GM21723 (cell line): ENCODE measurements around the gene GLA.

Experiments
- ATAC-seq: cut with Tn5 transposase; IDR thresholded peaks from one replicate; pipeline ENCODE4 v1.9.1; 2021; ENCODE audit warnings: mild to moderate bottlenecking, moderate library complexity; ENCODE audit not compliant: unreplicated experiment

The GLA gene

GRCh38 chrX:101407748-101408531 is at the start of gene GLA, which contains the start of gene HNRNPH2:
Gene GLA, minus strand, starts transcription at chrX:101407925. Its CDS starts 22 bp downstream, at chrX:101407903.
Gene HNRNPH2, plus strand, starts transcription at chrX:101408222. Its CDS starts 3,767 bp downstream, at chrX:101411989.
- peak; percentile 93 for ATAC-seq

DNA sequence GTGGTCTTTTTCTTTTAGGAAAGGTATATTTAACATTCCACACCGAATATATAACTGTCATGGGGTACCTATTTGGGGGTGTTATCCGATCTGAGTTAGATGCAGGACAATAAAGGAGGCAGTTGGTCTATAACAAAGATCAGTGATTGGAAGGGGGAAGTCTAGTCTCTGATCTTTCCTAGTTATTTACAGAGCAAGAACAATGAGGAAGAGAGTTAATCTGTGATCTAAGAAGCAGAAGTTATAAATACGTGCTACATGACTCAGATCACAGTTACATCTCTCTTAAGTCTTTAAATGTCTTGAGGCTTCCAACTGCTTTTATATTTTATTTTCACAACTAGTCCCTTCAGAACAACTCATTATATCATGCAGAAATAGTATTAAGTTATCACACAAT is 44.3 kb upstream of the GLA start:
- no peak for ATAC-seq

- ATAC-seq = no peak
These were observed 43.2 kb upstream of the GLA start for GRCh38 chrX:101450961-101451360.

DNA sequence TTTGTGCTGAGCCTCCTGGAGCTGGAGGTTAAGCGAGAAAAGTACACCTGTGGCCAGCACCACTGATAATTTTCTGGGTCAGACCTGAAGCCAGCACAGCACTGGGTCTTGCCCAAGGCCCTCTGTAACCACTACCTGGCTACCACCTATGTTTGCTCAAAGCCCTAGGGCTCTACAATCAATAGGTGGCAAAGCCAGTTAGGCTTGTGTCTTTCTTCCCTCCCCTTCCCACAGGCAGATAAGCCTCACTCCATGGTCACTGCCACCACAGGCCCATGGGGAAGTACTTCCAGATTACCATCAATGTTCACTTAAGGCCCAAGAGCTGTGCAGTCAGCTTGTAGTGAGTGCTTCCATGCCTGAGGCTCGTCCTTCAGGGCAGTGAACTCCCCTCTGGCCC is 42.4 kb upstream of the GLA start:
- ATAC-seq = no peak

DNA sequence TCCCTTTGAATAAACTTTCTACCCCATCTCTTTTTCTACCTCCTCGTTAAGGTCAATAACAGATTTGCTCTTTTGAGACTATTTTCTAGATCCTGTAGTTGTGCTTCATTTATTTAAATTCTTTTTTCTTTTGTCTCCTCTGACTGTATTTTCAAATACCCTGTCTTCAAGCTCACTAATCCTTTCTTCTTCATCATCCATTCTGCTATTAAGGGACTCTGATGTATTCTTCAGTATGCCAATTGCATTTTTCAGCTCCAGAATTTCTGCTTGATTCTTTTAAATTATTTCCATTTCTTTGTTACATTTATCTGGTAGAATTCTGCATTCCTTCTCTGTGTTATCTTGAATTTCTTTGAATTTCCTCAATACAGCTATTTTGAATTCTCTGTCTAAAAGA is 41.6 kb upstream of the GLA start:
- no peak for ATAC-seq

- ATAC-seq = no peak
These were observed 34.4 kb upstream of the GLA start for GRCh38 chrX:101442085-101442484.

DNA sequence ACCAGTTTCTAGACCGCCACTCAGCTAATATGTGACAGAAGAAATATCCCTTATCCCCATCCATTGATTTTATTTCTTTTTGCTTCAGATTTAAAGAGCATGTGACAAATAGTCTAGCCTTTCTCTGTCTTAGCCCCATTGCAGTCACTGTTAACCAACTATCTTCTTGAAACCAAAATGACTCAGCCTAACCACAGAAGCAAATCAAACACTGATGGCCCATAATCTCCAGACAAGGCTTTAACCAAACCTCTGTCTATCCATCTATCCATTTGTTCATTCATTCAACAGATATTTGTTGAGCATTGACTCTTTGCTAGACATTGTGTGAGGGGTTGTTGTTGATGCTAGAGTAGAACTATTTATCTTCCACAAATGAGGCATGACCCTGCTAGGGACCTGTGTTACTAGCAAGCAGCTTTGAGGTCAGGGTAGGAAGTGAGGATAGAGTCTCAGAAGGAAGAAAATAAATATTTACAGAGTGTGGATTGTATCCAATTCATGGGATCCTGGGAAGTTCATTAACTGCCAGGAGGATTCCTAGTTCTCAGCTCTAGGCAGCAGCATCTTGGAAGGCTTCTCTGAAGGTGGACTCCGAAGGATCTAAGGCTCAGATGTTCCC is 22.8 kb upstream of the GLA start:
- ATAC-seq = peak; percentile 93

GRCh38 chrX:101429934-101430333 is 22.2 kb upstream of the GLA start:
- peak; percentile 56 for ATAC-seq

DNA sequence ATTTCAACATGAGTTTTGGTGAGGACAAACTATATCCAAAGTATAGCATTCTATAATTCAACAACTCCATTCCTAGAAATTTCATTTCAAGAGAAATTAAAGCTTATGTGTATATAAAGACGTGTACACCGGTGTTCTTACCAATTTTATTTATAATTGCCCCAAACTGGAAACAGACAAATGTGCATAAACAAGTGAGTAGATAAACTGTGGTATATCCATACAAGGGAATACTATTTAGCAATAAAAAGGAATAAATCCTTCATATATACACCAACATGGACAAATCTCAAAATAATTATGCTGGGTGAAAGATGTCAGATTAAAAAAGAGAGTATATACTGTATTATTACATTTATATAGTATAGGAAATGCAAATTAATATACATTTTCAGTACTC is 20.2 kb upstream of the GLA start:
- ATAC-seq = no peak

DNA sequence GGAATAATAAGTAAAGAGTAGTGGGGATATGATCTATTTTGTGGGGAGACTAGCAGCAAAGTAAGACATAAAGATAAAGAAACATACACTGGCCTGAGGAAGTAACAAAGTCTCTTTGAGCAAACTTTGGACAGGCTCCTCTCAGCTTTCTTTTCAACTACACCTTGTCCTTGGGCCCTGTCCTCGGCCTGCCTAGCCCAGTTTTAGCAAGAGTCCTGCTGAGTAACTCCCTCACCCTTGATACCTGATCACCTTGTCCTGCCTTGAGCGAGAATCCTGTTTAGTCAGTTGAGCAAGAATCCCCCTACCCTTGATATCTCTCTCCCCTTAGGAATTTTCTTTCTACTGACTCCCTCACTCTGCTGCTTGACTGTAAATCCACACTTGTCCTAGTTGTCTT is 11.8 kb upstream of the GLA start:
- ATAC-seq = no peak

DNA sequence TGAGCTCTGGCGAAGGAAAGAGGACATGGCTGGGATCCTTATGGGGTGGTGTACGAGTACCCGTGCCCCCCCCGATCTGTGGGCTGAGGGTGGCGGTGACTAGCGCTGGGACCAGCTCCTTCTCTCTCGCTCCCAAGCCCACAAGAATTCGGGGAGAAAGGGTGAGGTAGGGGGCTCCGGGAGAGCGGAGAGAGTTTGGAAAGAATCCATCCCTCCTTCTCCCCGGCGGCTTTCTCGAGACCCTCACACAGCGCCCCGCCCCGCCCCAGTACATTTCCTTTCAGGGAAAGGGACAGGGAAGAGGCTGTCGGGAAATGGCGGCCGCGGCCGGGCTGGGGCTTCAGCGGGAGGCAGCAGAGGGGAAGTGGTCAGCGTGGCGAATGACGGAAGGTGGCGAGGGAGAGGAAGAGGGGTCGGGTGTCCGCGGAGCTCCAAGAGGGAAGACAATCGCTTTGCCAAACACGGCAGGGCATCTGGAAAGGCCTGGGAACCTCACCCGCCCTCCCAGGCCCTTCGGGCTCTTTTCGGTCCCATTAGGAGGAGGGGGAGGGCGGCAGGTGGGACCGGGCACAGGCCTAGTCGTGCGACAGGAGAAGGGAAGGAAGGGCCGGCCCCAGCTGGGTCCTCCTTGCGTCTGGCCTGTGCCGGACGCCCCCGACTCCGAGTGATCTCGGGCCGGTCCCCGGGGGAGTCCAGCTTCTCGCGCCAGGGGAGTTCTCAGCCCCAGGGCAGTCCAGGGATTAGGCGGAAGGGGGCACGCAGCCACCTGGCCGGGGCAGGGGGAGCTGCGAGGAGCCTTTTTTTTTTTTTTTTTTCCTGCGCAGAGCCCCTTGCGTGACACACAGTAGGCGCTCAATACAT is 10.5 kb upstream of the GLA start:
- ATAC-seq = peak; percentile 49

- no peak for ATAC-seq
These were observed 9.5 kb upstream of the GLA start for GRCh38 chrX:101417190-101417589.

- no peak for ATAC-seq
These were observed 9.0 kb upstream of the GLA start for GRCh38 chrX:101416691-101417090.

DNA sequence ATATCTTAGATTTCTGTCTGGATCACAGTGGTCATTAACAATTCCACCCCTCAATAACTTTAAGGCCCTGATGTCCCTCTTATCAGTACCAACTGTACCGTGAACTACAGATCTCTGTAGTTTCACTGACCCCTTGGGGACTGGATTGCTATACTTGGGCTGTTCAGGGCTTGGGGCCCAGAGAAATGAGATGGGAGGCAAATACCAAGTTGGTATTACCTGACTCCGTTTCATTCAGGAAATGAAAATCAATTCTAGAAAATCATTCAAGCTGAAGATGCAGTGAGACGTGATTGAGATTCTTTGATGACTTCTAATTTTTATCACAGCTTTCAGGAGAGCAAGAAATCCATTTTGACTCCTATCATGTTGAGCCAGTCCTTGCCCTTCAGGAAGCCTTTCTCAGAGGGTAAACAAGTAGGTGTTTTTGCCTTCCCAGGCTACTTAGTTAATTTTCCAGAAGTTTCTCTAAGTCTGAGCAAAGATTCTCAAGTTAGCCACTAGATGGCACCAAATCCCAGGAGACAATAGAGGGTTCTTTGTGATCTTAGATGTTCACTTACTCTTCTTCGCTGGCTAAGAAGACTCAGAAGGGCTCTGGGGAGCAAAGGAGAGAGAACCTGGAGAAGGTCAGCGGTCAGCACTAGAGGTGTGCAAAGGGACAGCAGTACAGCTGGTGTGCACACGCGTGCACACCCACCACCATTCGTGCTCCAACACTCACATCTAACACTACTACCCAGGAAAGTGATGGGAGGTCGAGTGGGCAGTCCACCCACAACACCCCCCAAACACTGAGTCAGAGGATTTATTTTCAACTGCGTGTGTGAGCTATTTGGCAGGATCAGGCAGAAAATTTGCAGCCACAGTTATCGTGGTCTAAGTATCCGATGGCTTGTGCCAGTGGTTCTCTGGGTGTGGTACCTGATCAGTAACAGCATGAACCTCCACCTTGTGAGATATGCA is 7.7 kb upstream of the GLA start:
- ATAC-seq = peak; percentile 68

DNA sequence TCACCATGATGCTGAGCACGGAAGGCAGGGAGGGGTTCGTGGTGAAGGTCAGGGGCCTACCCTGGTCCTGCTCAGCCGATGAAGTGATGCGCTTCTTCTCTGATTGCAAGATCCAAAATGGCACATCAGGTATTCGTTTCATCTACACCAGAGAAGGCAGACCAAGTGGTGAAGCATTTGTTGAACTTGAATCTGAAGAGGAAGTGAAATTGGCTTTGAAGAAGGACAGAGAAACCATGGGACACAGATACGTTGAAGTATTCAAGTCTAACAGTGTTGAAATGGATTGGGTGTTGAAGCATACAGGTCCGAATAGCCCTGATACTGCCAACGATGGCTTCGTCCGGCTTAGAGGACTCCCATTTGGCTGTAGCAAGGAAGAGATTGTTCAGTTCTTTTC is 4.3 kb upstream of the GLA start:
- no peak for ATAC-seq

GRCh38 chrX:101410461-101410860 is 2.7 kb upstream of the GLA start:
- no peak for ATAC-seq

DNA sequence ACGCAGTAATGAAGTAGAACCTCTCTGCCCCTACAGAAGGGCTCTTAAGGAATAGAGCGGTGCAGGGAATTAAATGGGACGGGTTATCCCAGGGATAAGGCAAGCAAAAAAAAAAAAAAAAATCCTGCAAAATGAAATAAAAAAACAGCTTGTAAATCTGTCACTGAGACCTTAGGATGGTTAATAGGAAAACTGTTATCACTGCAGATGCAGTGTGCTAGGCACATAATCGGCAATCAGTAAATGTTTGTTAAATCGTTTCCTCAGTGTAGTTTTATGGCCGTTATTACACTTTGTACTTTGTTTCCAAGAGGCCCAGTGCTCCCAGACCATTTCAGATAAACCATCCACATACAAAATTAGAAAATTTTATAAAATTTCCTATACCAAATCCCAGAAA is 1.3 kb upstream of the GLA start:
- no peak for ATAC-seq

DNA sequence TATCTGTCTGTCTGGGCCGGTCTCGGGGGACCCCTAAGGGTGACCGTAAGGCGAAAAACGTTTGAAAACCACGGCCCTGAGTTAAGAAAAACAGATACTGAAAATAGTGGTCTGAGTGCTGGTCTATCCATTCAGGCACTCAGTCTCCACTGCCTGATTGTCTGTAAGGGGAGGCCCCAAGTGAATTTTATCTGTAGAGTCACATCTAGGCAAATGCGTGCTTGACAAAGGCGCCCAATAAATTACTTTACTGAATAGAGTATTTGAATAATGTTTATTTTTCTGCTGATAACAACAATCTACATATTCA is 762 bp upstream of the GLA start:
- ATAC-seq = peak; percentile 31

DNA sequence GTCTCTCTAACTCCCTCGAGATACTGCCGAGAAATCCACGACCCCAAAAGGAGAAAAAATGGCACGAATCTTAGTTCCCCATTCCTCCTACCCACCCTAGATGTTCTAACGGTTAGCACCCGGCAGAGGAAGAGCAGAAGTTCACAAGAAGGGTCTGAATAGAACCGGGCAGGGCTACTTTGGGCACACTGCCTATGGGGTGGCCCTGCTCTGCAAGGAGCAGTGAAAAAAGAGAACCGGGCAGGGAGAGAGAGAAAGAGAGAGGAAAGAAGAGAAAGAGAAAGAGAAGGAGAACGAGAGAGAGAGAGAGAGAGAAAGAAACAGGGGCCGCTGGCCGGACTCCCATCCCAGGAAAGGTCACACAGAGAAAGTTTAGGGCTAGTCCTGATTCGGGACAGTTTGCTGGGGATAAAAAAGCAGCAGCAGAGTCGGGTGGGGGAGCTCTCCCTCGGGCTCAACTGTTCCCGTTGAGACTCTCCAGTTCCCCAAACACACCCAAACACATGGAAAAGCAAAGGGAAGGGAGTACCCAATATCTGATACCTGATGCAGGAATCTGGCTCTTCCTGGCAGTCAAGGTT is 468 bp downstream of the GLA start:
- peak; percentile 8 for ATAC-seq

GRCh38 chrX:101399825-101400224 is 7.9 kb downstream of the GLA start:
- ATAC-seq = no peak
